ENCODE data around the gene CEP41. TPM values are rescaled to one million over a fixed set of nuclear protein-coding genes. Genes with fewer than 3 reads are reported as not detected.

CEP41 gene
- total and polyA plus RNA-seq, 7 donors, result 1.2 to 11.9 (median 7.2) TPM

DNA sequence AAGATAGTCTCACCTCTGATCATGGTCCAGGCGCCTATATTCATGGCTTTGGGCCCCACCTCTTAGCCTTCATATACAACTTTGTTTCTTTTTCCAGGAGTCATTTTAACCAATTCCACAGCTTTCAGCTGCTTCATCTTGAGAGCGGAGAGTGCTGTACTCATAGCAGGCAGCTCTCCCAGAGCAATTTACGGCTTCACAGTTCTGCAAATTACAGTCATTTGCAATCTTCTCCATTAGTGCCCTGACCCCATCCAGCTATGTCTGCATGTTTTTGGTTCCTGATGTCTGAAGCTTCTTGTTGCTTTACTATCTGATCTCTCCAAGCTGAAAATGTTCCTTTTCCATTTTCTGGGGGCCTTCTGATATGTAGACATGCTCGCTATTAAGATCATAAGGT is 33.1 kb upstream of the CEP41 start:
- intact Hi-C loops (cut with DNase I), result no loop called here
- no peak for TF ChIP-seq EP300 (IDR thresholded peaks at IDR 0.05)
- no peak for TF ChIP-seq POLR2A (IDR thresholded peaks at IDR 0.05)
- TF ChIP-seq, protein P1, sequence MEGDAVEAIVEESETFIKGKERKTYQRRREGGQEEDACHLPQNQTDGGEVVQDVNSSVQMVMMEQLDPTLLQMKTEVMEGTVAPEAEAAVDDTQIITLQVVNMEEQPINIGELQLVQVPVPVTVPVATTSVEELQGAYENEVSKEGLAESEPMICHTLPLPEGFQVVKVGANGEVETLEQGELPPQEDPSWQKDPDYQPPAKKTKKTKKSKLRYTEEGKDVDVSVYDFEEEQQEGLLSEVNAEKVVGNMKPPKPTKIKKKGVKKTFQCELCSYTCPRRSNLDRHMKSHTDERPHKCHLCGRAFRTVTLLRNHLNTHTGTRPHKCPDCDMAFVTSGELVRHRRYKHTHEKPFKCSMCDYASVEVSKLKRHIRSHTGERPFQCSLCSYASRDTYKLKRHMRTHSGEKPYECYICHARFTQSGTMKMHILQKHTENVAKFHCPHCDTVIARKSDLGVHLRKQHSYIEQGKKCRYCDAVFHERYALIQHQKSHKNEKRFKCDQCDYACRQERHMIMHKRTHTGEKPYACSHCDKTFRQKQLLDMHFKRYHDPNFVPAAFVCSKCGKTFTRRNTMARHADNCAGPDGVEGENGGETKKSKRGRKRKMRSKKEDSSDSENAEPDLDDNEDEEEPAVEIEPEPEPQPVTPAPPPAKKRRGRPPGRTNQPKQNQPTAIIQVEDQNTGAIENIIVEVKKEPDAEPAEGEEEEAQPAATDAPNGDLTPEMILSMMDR (IDR thresholded peaks at IDR 0.05), result no peak
- TF ChIP-seq POLR2AphosphoS5 (IDR thresholded peaks at IDR 0.05), result no peak
- H3K9me3 ChIP-seq, result peaks cover 0 to 5% (median 0%) of the 10 kb centered on the region in 4 donors
- H3K36me3 ChIP-seq, result no peaks in the 10 kb centered on the region
- whole genome bisulfite sequencing, 2 donors, result 74 to 91% methylated on average over 4 of the region's 4 CpGs
- H3K27ac ChIP-seq, result no peak overlapping the region
- no peaks in the 10 kb centered on the region for H3K4me1 ChIP-seq
- no peak overlapping the region for H3K4me3 ChIP-seq
- DNase-seq, result no peak
- no peaks in the 10 kb centered on the region for H3K27me3 ChIP-seq

DNA sequence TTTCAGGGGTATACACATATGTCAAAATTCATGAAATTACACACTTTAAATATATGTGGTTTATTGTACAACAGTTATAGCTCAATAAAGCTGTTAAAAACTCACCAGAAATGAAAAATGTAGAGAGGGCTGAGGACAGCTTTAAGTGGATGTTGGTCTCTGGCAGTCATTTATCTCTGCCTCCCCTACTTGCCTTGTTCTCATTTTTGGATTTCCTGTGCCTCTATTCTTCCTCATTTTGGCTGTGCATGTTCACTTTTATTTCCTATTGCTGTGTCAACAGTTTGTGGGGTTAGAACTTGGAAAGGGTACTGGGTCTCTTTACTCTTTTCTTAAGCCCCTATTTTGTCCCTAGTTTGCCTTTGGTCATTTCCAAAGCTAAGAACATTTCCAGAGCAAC is 32.5 kb upstream of the CEP41 start:
- Histone ChIP-seq H3K4me1 (no peaks in the 10 kb centered on the region), H3K36me3 (no peaks in the 10 kb centered on the region), H3K4me3 (no peak overlapping the region), H3K27me3 (no peaks in the 10 kb centered on the region), H3K27ac (no peak overlapping the region), H3K9me3 (peaks cover 0 to 5% (median 0%) of the 10 kb centered on the region in 4 donors)
- TF ChIP-seq EP300 (IDR thresholded peaks at IDR 0.05) (no peak), POLR2AphosphoS5 (IDR thresholded peaks at IDR 0.05) (no peak), POLR2A (IDR thresholded peaks at IDR 0.05) (no peak)
- TF ChIP-seq, protein P1 (IDR thresholded peaks at IDR 0.05), result no peak
- intact Hi-C loops (cut with DNase I), result no loop called here
- no peak for DNase-seq

DNA sequence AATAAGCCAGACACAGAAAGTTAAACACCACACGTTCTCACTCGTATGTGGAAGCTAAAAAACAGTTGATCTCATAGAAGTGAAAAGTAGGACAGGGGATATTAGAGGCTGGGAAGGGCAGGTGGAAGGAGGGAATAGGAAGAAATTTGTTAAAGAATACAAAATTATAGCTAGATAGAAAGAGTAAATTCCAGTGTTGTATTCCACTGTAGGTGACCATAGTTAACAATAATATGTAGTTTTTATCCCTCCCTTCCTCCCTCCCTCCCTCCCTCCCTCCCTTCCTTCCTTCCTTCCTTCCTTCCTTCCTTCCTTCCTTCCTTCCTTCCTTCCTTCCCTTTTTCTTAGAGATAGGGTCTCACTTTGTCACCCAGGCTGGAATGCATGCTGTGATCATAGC is 31.2 kb upstream of the CEP41 start:
- TF ChIP-seq POLR2AphosphoS5 (IDR thresholded peaks at IDR 0.05), result no peak
- TF ChIP-seq EP300 (IDR thresholded peaks at IDR 0.05), result no peak
- TF ChIP-seq, protein P1 (IDR thresholded peaks at IDR 0.05), result no peak
- TF ChIP-seq POLR2A (IDR thresholded peaks at IDR 0.05), result no peak
- DNase-seq, result no peak
- no peak overlapping the region for H3K27ac ChIP-seq
- no peaks in the 10 kb centered on the region for H3K36me3 ChIP-seq
- intact Hi-C loops (cut with DNase I), result no loop called here
- H3K9me3 ChIP-seq, result no peaks in the 10 kb centered on the region
- no peaks in the 10 kb centered on the region for H3K27me3 ChIP-seq
- WGBS, 2 donors, result 87 to 91% methylated on average over 2 of the region's 2 CpGs
- no peak overlapping the region for H3K4me3 ChIP-seq
- H3K4me1 ChIP-seq, result no peaks in the 10 kb centered on the region

- 93% methylated on average over 1 of the region's 1 CpG for WGBS, 2 donors
- Histone ChIP-seq H3K27ac (no peak overlapping the region), H3K4me1 (no peaks in the 10 kb centered on the region), H3K27me3 (no peaks in the 10 kb centered on the region), H3K36me3 (no peaks in the 10 kb centered on the region), H3K9me3 (no peaks in the 10 kb centered on the region), H3K4me3 (no peak overlapping the region)
- intact Hi-C loops (cut with DNase I), result no loop called here
- DNase-seq, result no peak
- TF ChIP-seq, protein P1 (IDR thresholded peaks at IDR 0.05), result no peak
- no peak for TF ChIP-seq POLR2AphosphoS5 (IDR thresholded peaks at IDR 0.05)
- no peak for TF ChIP-seq POLR2A (IDR thresholded peaks at IDR 0.05)
- TF ChIP-seq EP300 (IDR thresholded peaks at IDR 0.05), result no peak
Measured at GRCh38 chr7:130468612-130469011, 27.8 kb upstream of the CEP41 start.

All from sigmoid colon (tissue), 7 donors.